ENCODE data around the gene GEMIN7.
"Not testable (repeated sequence)": the region's sequence is repeated elsewhere in the genome, so short reads cannot be mapped to it uniquely, and the experiment has no call there.

The GEMIN7 gene

DNA sequence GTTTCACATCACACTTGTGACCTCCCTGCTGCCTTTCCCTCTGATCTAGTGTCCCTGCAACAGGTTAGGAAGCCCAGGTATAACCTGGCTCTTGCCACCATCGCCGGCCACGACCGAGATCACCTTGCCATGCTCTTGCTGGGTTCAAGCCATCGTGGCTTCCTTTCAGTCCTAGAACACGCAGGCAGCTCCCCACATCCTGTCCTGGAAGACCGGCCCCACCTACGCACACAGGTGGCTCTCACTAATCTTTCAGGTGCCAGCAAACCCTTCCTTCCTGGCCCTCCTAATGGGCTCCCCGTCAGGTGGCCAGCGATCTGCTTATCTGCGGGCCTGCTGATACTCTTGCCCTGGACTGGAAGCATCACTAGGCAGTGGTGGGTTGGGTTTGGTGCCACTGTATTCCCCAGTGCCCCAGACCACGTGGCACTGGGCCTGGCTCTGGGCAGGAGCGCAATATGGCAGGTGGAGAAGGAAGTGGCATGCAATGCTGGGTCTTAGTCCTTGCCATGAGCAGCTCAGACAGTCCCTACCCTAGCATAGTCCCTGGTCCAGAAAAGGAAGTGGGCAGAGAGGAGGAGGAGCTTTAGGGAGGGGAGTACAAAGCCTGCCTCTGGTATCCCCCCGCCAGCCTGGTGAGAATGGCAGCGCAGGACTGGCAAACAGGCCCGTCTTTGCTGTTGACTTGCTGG is 25.7 kb downstream of the GEMIN7 start:
- DNase-seq (ENCODE audit: low read depth), result no peak

DNA sequence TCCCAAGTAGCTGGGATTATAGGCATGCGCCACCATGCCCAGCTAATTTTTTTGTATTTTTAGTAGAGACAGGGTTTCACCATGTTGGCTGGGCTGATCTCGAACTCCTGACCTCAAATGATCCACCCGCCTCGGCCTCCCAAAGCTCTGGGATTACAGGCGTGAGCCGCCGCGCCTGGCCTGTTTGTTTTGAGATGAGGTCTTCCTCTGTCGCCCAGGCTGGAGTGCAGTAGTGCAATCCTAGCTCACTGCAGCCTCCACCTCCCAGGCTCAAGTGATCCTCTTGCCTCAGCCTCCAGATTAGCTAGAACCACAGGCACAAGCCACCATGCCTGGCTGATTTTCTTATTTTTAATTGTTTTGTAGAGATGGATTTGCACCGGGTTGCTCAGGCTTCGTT is 27.3 kb downstream of the GEMIN7 start:
- DNase-seq (ENCODE audit: low read depth), result not testable (repeated sequence)

DNA sequence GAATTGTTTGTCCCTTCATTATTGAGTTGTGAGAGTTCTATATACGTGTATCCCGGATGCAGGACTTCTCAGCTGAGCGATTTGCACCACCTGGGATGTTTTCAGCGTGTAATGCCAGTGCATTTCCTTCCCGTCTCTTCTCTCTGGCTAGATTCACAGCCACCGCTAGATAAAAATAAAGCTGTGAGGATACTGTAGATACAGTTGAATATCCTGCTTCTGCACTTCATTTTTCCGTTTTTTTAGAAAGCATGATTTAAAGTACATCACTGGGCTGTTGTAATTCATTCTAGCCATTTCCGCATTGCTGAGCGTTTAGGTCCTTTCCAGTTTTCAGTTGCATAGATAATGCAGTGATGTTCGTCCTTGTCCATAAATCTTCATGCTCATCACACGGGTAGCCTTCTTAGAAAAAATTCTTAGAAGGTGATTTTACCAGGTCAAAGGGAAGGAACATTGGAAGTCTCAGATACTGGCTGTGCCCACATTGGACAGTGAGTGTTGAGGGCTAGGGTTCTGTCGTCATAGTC is 28.6 kb downstream of the GEMIN7 start:
- DNase-seq (ENCODE audit: low read depth), result no peak

DNA sequence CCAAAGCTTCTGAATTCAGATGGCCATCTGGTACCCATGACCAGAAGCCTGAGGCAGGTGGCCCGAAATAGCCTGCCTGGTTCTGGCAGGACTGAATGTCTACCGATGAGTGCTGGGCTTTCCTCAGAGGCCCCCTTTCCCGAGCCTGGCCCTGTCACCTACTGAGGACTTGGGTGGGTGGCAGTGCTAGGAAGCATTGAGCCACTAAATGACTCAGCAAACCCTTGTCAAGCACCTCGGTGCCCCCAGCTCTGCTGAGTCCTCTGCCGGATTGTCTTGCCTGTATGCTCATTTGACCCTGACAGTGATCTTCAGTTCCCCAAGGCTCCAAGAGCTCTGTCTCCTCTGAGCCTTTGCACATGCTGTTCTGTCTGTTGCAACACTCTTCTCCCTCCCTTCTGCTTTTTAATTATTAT is 31.8 kb downstream of the GEMIN7 start:
- DNase-seq (ENCODE audit: low read depth), result no peak

DNA sequence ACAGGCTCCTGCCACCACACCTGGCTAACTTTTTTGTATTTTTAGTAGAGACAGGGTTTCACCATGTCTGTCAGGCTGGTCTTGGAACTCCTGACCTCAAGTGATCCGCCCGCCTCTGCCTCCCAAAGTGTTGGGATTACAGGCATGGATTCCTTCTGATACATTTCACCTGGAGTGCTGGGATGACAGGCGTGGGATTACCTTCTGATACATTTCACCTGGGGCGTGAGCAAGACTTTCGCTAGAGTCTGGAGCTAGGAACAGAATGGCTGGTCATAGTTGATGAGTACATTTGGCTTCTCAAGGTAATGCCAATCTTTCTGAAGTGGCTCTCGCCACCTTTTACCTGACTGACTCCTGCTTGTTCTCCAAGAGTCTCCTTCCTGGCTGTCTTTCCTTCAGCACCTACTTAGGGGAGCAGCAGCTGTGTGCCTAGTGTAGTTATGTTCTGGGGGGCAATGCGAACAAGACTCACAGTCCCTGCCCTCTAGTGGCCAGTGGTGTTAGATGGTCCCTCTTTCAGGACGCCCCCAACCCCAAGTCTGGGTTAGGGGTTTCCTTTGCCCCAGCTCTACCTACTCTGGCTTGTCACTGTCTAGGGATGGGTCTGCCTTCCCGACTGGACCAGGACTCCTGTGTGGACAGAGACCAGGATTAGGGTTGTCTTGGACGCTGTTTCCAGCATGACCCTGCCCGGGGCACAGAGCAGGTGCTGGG is 33.2 kb downstream of the GEMIN7 start:
- DNase-seq (ENCODE audit: low read depth), result no peak

DNA sequence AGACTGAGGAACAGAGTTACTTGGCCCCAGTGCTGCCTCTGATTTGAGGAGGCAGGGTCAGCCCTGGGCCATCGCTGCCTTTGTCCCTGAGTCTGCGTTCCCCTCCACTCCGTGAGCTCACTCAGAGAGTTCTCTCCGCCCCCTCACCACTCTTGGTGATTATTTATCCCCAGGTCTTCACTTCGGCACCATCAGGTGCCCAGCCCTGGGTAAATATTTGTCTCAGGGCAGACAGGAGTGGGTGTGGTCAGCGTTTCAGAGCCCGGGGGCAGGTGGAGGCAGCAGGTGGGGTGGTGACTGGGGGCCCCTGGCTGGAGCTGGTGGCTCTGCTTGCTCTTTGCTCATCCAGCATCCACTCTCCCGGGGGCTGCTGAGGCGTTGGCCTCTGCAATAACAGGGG is 34.6 kb downstream of the GEMIN7 start:
- no peak for DNase-seq (ENCODE audit: low read depth)

DNA sequence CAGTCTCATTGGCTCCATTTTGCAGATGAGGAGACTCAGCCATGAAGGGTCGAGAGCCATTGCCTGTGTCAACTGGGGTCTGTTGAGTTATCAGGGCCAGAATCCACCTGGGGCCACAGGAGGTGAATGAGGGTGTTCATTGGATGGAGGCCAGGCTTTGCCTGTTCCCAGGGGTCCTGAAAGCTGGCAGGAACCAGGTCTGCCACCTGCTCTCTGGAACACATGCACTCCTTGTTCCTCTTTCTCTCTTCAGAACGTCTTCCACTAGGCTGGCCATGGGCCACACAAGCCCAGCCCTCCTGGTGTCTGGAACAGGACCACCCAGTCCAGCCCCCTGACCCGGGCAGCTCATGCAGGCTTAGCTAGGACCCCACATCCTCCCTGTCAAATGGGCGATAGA is 35.1 kb downstream of the GEMIN7 start:
- no peak for DNase-seq (ENCODE audit: low read depth)

DNA sequence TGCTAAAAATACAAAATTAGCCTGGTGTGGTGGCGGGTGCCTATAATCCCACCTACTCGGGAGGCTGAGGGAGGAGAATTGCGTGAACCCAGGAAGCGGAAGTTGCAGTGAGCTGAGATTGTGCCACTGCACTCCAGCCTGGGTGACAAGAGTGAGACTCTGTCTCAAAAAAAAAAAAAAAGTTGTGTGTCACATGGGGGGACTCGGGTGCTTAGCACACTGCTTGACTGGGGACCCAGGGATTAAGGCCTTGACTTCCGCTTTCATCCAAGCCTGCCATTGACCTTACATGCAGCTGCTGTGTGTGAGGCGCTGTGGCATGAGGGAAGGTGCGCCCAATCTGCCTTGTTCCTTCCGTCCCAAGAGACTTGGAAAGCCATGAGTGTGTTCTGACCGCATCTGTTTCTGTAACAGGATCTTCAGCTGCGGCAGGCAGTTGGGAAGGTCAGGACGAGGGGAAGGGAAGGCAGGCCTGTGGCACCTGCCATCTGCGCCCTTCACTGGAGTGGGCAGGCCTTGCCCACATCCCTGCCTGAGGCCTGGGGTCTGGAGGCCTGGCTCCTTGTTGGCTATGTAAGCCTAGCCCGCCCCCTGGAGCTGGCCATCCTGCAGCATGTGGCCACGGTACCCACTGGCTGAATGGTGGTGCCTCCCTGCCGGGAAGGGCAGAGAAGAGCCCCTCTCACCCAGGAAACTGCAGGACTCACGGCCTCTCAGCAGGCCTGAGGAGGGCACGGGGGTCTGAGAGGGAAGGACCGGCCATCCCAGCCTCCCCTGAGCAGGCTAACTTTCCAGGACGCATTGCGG is 37.0 kb downstream of the GEMIN7 start:
- no peak for DNase-seq (ENCODE audit: low read depth)

DNA sequence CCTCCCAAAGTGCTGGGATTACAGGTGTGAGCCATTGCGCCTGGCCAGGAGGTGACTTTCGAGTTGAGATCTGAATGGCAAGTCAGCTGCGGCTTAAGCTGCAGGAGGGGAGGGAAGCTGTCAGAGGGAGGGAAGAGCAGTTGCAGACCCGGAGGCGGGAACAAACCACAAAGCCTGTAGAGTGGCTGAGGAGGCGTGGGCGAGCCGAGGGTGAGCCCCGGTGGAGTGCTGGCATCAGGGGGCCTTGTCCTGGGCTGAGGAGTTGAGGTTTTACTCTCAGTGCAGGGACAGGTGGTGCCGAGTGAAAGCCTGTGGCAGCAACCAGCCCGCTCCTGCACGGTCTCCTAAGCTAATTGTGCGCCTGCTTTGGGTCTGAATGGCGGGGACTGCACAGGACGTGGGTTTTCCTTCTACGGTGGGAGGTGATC is 38.1 kb downstream of the GEMIN7 start:
- peak; percentile 40 for DNase-seq (ENCODE audit: low read depth)

DNA sequence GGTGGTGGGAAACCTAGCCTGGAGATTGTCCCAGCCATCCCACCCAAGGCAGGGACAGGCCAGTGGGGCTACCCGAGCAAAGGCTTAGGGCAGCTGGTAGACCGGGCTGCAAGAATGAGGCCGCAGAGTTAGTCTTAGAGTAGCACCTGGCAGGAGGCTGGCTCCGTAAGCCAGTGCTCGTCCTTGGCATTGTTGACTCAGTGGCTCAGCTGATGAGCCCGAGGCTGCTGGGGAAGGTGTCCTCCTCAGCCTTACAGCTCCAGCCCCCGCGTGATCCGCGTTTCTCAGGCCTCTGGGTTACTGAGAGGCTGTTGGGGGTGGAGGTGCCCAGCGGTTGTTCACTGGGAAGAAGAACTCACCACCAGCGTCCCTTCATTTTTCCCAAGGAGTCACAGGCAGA is 38.6 kb downstream of the GEMIN7 start:
- no peak for DNase-seq (ENCODE audit: low read depth)

DNA sequence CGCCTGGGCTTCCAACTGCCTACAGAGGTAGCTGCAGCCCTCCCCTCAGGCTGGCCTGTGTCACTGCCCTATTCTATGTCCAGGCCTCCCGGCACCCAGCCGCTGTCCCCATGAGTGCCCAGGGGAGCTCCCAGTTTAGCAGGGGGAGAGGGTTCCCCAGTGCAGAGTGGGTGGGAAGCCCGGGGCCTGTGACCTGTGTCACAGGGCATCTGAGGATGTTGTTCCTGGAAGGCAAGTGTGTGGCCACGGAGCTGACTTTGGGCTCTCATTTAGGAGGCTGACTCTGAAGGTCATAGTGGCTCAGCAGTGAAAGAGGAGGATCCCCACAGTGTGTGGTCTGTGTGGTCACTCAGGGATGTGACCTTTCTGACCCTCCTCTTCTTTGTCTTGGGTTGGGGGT is 39.0 kb downstream of the GEMIN7 start:
- no peak for DNase-seq (ENCODE audit: low read depth)

DNA sequence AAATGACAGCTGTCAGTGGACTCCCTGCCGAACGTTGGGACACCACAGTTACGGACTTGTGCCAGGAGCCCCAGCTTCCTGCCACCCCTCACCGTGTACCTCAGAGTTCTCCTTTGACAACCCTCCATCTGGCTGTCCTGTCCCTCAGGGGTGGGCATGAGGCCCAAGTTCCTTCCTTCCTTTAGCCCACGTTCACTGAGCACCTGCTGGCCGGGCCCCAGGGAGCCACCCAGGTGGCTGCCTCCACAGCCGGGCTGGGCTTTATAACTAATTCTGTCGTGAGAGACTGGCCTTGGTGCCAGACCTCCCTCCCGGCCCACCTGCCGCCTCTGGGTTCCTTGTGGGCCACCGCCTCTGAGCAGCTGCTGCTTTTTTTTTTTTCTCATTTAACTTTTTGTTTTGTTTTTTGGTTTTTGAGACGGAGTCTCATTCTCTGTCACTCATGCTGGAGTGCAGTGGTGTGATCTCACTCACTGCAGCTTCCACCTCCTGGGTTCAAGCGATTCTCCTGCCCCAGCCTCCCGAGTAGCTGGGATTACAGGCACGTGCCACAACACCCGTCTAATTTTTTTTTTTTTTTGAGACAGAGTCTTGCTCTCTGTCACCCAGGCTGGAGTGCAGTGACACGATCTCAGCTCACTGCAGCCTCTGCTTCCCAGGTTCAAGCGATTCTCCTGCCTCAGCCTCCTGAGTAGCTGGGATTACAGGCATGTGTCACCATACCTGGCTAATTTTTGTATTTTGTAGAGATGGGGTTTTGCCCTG is 39.7 kb downstream of the GEMIN7 start:
- not testable (repeated sequence) for DNase-seq (ENCODE audit: low read depth)

DNA sequence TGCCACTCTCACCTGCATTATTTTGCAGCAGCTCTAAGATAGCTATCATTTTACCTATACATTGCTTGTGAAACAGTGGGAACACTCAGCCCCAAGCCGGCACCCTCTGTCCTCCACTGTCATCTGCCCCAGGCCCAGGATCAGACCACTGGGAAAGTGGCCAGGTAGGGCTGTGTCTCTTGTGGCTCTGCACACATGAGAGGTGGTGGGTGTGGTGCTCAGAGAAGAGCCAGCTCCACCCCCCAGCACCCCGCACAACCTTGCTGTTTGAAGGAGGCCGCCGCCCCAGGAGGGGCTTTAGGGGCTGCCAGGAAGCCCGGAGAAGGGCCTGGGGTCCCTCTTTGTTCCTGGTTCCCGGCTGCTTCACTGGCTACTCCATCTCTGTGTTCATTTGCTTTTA is 40.5 kb downstream of the GEMIN7 start:
- no peak for DNase-seq (ENCODE audit: low read depth)

DNA sequence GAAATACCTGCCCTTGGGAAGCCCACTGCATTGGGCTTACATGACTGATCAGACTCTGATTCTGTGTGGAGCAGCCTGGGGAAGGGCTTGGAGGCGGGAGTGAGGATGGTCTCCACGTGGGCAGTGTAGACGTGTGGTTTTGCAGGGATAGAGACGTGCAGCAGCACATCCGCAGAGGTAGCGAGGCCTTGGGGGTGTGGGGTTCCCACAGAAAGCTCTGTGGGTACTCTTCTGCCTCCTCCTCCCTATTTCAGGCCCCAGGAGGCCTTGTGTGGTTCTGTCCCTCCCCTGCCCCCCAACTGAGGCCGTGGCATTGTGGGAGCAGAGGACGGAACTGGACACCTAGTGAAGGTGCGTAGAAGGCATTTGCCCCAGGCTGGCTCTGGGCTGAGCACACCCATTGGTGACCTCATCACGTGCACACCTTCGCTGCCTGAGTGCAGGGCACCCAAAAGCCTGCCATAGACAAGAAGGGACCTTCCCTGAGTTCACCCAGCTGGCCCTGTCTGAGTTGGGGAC is 42.8 kb downstream of the GEMIN7 start:
- no peak for DNase-seq (ENCODE audit: low read depth)

DNA sequence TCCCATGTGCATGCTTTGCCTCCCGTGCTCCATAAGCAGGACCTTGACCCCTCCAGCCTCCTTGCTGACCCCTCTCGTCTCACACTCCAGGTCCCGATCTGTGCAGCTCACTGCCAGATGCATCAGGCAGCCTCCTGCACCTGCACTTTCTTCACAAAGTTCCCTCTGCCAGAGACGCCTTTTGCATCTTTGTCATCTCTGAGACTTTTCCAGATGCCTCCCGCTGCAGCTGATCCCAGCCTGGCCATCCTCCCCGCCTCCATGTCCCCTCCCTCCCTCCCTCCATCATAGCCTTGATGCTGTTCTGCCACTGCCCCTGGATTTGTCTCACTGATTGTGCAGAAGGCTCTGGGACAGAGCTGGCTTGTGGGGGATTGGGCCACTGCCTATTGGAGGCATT is 43.8 kb downstream of the GEMIN7 start:
- no peak for DNase-seq (ENCODE audit: low read depth)

DNA sequence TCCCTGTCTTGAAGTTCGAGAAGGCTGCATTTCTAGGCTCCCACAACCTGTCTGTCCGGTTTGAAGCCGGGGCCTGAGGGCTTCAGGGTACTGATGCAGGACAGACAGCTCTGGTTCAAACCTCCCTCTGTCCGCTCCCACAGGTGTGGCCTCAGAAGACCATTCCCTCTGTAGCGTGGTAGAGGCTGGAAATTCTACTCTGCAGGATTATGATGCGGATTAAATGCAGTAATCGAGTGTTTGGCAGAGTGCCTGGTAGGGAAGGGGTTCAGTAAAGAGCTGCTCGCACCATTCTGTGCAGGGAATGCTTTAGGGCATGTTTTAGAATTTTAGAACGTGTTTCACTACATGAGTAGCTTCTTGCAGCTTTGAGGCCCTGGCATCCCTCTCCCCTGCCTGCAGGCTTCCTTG is 44.4 kb downstream of the GEMIN7 start:
- no peak for DNase-seq (ENCODE audit: low read depth)

DNA sequence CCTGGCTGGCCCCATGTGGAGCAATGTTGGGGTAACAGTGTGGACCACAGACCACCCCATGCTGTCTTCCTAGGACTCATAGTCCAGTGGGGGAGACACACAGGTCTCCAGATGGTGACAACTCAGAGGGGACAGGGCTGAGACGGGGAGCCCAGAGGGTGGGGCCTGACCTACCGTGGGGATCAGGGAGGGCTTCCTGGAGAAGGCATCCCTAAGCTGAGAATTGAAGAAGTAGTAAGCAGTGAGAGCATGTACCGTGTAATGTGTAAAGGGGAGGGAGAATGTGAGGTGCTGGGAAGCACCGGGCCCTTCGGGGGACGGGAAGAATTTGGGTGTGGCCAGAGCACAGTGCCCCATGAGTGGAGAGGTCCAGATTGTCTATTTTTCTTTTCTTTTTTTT is 45.0 kb downstream of the GEMIN7 start:
- DNase-seq (ENCODE audit: low read depth), result no peak

DNA sequence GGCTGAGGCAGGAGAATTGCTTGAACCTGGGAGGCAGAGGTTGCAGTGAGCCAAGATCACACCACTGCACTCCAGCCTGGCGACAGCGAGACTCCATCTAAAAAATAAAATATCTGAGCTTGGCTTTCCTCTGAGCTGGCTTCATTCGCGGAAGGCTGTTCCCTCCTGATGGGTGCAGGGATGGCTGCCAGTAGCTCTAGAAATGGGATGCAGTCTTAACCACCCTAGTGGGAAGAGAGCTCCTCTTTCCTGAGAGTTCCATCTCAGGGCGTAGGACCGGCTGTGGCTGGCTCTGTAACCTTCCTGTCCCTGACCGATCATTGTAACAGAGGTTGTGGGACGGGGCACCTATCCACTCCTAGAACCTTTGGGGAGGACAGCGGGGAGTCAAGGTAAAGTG is 46.3 kb downstream of the GEMIN7 start:
- DNase-seq (ENCODE audit: low read depth), result no peak

DNA sequence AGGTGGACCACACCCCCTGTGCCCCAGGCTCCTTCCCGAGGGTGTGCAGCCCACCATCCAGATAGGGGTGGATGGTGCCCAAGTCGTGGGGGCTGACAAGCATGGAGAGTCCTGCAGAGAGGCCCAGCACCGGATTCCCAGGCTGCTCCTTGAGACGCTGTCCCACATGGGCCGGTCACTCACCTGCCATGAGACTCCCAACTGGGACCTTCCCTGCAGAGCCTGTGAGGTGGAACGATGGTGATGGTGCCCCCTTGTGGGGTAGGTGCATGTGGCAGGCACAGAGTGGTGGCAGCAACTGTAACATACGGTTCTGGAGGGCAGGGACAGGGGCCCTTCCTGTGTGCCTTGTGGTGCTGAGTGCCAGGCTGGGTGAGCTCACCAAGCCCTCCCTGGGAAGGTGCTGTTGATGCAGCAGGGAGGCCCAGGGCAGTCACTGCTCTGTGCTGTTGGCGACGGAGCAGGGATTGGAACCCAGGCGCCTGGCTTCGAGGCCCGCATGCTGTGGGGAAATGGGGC is 47.0 kb downstream of the GEMIN7 start:
- peak; percentile 41 for DNase-seq (ENCODE audit: low read depth)

DNA sequence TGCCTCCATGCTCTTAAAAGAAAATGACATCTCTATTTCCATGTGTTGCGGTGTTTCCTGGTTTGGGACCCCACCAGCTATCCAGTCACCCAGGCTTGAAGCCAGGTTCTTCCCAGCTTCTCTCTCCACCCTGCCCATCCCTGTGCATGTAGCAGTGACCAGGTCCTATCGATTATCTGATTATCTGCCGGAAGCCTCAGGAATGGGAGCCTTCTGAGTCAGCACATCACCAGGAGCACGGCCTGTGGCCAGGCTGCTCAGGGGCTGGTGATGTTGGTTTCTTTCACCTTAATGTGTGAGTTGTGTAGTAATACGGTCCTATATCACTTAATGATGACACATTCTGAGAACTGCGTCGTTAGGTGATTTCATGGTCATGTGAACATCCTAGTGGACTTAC is 47.6 kb downstream of the GEMIN7 start:
- DNase-seq (ENCODE audit: low read depth), result no peak

DNA sequence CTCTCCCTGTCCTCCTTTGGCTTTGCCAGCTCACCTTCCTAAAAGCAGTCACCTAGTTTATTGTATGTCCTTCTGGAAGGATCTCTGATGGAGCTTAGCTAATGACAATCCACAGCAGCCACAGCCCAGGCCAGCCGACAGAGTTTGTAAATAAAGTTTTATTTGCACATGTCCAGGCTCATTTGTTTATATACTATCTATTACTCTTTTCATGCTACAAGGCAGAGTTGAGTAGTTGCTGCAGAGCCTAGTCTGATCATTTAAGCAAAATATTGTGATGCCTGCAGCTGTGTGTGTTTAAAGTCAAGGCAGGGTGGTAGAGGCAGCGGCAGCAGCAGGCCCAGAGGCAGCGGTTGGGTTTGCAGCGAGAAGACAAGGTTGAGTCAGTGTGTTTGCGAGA is 49.1 kb downstream of the GEMIN7 start:
- no peak for DNase-seq (ENCODE audit: low read depth)

DNA sequence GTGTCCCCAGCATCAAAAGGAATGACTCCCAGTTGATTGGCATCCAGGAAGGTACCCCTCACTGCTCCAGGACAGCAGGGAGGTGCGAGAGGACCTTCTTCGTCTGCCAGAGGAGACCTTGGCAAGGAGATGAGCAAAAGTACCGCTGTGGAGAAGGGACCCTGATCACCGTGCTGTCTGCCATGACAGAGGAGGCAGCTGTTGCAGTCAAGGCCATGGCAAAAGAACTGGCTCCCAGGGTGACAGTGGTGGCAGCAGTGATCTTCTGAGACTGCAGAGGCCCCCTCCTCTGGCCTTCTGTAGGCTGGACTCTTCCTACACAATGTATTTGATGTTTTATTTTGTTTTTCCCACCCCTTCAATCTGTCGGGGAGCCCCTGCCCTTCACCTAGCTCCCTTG is 49.7 kb downstream of the GEMIN7 start:
- no peak for DNase-seq (ENCODE audit: low read depth)

All from activated T-helper 9 cell treated with anti-CD3 and anti-CD28 coated beads, Interleukin-2, amount 50 U/mL, for 16 hours (primary cell).